Endothelial cell of umbilical vein (primary cell): ENCODE results near the gene TUB.

ENCODE experiments used
- CTCF ChIP-seq, 2 donors: IDR thresholded peaks; 1 replicate in 1 of 2; 2 replicates in 1 of 2; pipeline ENCODE4 v1.5.1; 2011; ENCODE audit warnings: low read length in 2 of 2, mild to moderate bottlenecking in 2 of 2, moderate library complexity in 2 of 2, control low read depth in 1 of 2, inconsistent platforms in 1 of 2, low read depth in 1 of 2; ENCODE audit not compliant: insufficient read depth in 1 of 2; ENCODE audit errors: extremely low read depth in 1 of 2
- EZH2 ChIP-seq: IDR thresholded peaks from 2 replicates; pipeline ENCODE4 v1.6.1; 2012; ENCODE audit warnings: borderline replicate concordance, low read depth, mild to moderate bottlenecking, moderate library complexity, low read length, inconsistent platforms; ENCODE audit not compliant: severe bottlenecking
- GATA2 ChIP-seq: IDR thresholded peaks from 2 replicates; pipeline ENCODE4 v1.7.0; 2011; ENCODE audit warnings: low read depth, mild to moderate bottlenecking, moderate library complexity, mixed read lengths, low read length; ENCODE audit not compliant: insufficient read length, insufficient read depth
- MAX ChIP-seq: IDR thresholded peaks from 2 replicates; pipeline ENCODE4 v1.6.1; 2011; ENCODE audit not compliant: insufficient read depth, insufficient read length
- MYC ChIP-seq: IDR thresholded peaks from one replicate; pipeline ENCODE4 v1.6.1; 2011; ENCODE audit warnings: mild to moderate bottlenecking, low read depth, low read length
- POLR2A ChIP-seq: IDR thresholded peaks from 2 replicates; pipeline ENCODE4 v1.6.1; 2012; ENCODE audit warnings: low read depth, mild to moderate bottlenecking, control low read depth, low read length
- POLR2AphosphoS5 ChIP-seq: IDR thresholded peaks from 2 replicates; pipeline ENCODE4 v1.6.1; 2012; ENCODE audit warnings: low read depth, mild to moderate bottlenecking, control low read depth, low read length, moderate library complexity; ENCODE audit not compliant: insufficient read depth

DNA sequence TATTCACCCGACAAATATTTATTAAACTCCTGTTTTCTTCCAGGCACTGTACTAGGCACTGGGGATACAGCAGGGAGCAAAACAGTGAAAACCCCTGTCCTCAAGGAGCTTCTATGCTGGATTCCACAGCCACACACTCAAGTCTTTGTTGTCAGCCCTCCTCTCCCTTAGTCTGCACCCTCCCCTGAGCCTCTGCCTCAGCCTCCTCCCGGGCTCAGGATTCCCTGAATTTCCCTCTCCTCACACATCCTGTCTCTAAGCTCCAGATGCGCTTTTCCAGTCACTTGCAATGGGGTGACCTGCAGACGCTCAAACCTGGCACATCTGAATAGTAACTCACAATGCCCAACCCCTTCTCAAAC is 13.5 kb upstream of the TUB start:
- no peak for TF ChIP-seq CTCF (IDR thresholded peaks at IDR 0.05; ENCODE audit: extremely low read depth in 1 of 2, insufficient read depth in 1 of 2, low read depth in 1 of 2, low read length in 2 of 2)
- TF ChIP-seq EZH2 = no peak
- TF ChIP-seq POLR2A = no peak
- no peak for TF ChIP-seq POLR2AphosphoS5
- TF ChIP-seq MAX = no peak
- no peak for TF ChIP-seq MYC
- no peak for TF ChIP-seq GATA2
